Fibroblast of mammary gland (primary cell): Measurements from ENCODE around the gene SPATA2L.
"Not testable (repeated sequence)": the region's sequence is repeated elsewhere in the genome, so short reads cannot be mapped to it uniquely, and the experiment has no call there.

Experiments used
- DNase-seq: peaks from one replicate; pipeline ENCODE4 v3.0.0-alpha.2; 2010; ENCODE audit warnings: low read depth
- H3K4me3 ChIP-seq: 2 replicates; pipeline ENCODE4 v1.5.1; 2011; ENCODE audit warnings: low read depth, mild to moderate bottlenecking, low read length, moderate library complexity; ENCODE audit not compliant: control insufficient read depth
- CTCF ChIP-seq: conservative IDR thresholded peaks from 2 replicates; pipeline ENCODE4 v1.5.1; 2011; ENCODE audit warnings: low read depth, low read length, inconsistent platforms; ENCODE audit not compliant: control insufficient read depth, insufficient read depth

The SPATA2L gene

GRCh38 chr16:89700100-89700648, 1.3 kb downstream of the SPATA2L start:
- peak overlapping the region; percentile 63 for H3K4me3 ChIP-seq
- peak; percentile 96 for DNase-seq
- peak; percentile 42 for TF ChIP-seq CTCF

GRCh38 chr16:89699629-89700099, 1.8 kb downstream of the SPATA2L start:
- DNase-seq, H3K4me3 ChIP-seq: not testable (repeated sequence)

GRCh38 chr16:89698717-89699116, 2.8 kb downstream of the SPATA2L start:
- not testable (repeated sequence) for DNase-seq, H3K4me3 ChIP-seq

GRCh38 chr16:89697616-89698331, 3.7 kb downstream of the SPATA2L start:
- TF ChIP-seq CTCF: no peak
- no peak for DNase-seq

GRCh38 chr16:89697161-89697615, 4.3 kb downstream of the SPATA2L start:
- no peak overlapping the region for H3K4me3 ChIP-seq
- TF ChIP-seq CTCF: no peak
- no peak for DNase-seq

More at GRCh38 chr16:89697616-89698331, 3.7 kb downstream of the SPATA2L start:
- no peak overlapping the region for H3K4me3 ChIP-seq

GRCh38 chr16:89696670-89697128, 4.8 kb downstream of the SPATA2L start:
- no peak overlapping the region for H3K4me3 ChIP-seq
- TF ChIP-seq CTCF: no peak
- no peak for DNase-seq

- no peak for DNase-seq
- TF ChIP-seq CTCF: no peak
- no peak overlapping the region for H3K4me3 ChIP-seq
Observed at GRCh38 chr16:89695875-89696669, 5.4 kb downstream of the SPATA2L start.
